PFSK-1 (cell line): ENCODE data around the gene F12.

ENCODE experiments used
- FOXP2 ChIP-seq: optimal IDR thresholded peaks from 2 replicates; pipeline ENCODE3; 2011; ENCODE audit warnings: borderline replicate concordance, control low read depth, inconsistent platforms; ENCODE audit not compliant: insufficient read depth; ENCODE audit errors: extremely low read length, extremely low read depth
- POLR2AphosphoS5 ChIP-seq: IDR thresholded peaks from 2 replicates; pipeline ENCODE4 v1.6.1; 2012; ENCODE audit warnings: low read depth, mild to moderate bottlenecking, control low read depth, low read length, moderate library complexity
- SIN3A ChIP-seq: IDR thresholded peaks from 2 replicates; pipeline ENCODE4 v1.6.1; 2012; ENCODE audit warnings: mild to moderate bottlenecking, low read length, moderate library complexity, borderline replicate concordance; ENCODE audit not compliant: insufficient read depth
- TAF1 ChIP-seq: IDR thresholded peaks from 2 replicates; pipeline ENCODE4 v1.6.1; 2012; ENCODE audit warnings: low read length, control low read depth, borderline replicate concordance; ENCODE audit not compliant: insufficient read depth
- TF ChIP-seq, protein P1 (sequence below), 2 experiments: IDR thresholded peaks; 2 replicates each; pipeline versions ENCODE4 v1.6.1 to v1.8.0; 2011 to 2012; ENCODE audit warnings: low read depth in 2 of 2, low read length in 2 of 2, control low read depth in 1 of 2, inconsistent platforms in 1 of 2, mild to moderate bottlenecking in 1 of 2, moderate library complexity in 1 of 2; ENCODE audit not compliant: insufficient read depth in 1 of 2

F12 gene

DNA sequence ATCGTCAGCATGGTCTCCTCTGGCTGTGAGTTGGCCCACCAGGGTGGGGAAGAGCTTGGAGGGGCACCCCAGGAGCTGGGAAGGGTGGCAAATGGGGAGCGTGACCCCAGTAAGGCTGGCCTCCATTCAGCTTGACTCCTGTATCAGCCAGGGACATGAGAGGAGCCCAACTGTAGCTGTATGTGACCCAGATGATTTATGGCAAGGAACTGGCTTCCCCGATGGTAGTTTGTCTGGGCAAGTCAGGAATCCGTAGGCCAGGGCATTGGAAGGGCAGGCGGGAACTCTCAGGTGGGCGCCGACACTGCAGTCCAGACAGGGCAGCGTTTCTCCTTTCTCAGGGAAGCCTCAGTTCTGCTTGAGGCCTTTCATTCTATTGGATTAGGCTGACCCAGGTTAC, 22.8 kb downstream of the F12 start:
- no peak for TF ChIP-seq POLR2AphosphoS5
- TF ChIP-seq FOXP2 = no peak
- TF ChIP-seq SIN3A = no peak
- TF ChIP-seq, protein P1, sequence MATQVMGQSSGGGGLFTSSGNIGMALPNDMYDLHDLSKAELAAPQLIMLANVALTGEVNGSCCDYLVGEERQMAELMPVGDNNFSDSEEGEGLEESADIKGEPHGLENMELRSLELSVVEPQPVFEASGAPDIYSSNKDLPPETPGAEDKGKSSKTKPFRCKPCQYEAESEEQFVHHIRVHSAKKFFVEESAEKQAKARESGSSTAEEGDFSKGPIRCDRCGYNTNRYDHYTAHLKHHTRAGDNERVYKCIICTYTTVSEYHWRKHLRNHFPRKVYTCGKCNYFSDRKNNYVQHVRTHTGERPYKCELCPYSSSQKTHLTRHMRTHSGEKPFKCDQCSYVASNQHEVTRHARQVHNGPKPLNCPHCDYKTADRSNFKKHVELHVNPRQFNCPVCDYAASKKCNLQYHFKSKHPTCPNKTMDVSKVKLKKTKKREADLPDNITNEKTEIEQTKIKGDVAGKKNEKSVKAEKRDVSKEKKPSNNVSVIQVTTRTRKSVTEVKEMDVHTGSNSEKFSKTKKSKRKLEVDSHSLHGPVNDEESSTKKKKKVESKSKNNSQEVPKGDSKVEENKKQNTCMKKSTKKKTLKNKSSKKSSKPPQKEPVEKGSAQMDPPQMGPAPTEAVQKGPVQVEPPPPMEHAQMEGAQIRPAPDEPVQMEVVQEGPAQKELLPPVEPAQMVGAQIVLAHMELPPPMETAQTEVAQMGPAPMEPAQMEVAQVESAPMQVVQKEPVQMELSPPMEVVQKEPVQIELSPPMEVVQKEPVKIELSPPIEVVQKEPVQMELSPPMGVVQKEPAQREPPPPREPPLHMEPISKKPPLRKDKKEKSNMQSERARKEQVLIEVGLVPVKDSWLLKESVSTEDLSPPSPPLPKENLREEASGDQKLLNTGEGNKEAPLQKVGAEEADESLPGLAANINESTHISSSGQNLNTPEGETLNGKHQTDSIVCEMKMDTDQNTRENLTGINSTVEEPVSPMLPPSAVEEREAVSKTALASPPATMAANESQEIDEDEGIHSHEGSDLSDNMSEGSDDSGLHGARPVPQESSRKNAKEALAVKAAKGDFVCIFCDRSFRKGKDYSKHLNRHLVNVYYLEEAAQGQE (IDR thresholded peaks at IDR 0.05; ENCODE audit: insufficient read depth in 1 of 2, low read depth in 2 of 2, low read length in 2 of 2) = no peak
- no peak for TF ChIP-seq TAF1

DNA sequence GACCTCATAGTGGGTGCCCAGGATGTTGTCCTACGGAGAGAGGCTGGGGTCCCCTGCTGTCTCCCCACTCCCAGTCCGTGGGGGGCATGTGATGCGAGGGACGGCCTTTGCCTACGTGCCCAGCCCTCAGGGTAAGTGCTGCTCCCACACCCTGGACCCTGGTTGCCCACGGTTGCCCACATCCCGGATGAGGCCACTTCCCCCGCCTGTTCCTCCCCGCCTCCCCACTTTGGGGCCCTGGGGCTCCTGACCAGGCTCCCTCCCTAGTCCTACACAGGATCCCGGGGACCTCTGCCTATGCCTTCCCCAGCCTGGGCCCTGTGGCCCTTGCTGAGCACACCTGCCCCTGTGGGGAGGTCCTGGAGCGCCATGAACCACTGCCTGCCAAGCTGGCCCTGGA, 23.6 kb downstream of the F12 start:
- no peak for TF ChIP-seq FOXP2
- TF ChIP-seq, protein P1 (IDR thresholded peaks at IDR 0.05; ENCODE audit: insufficient read depth in 1 of 2, low read depth in 2 of 2, low read length in 2 of 2) = no peak
- no peak for TF ChIP-seq SIN3A
- no peak for TF ChIP-seq POLR2AphosphoS5
- TF ChIP-seq TAF1 = no peak

DNA sequence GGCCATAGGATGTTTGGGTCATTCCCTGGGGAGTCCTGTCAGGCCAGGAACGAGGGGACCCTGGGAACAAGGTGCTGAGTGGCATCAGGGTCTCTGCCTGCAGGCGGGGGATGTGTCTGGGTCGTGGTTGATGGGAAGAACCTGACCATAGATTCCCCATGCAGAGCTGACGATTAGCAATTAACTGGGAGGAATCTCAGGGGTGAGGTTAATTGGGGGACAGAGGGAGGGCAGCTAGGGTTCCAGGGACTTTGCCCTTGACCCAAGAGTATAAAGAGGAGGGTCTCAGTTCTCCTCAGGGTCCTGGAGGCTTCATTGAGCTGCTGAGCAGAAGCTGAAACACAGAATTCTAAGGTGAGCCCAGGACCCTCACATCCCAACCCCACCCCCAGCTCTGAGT, 25.2 kb downstream of the F12 start, which contains the start of gene SLC34A1:
TSS of gene SLC34A1 (plus strand) at position 301 of the 400 bp plus-strand sequence. CDS start 1,308 bp downstream, outside the sequence.
- TF ChIP-seq, protein P1 (IDR thresholded peaks at IDR 0.05; ENCODE audit: insufficient read depth in 1 of 2, low read depth in 2 of 2, low read length in 2 of 2) = no peak
- no peak for TF ChIP-seq SIN3A

DNA sequence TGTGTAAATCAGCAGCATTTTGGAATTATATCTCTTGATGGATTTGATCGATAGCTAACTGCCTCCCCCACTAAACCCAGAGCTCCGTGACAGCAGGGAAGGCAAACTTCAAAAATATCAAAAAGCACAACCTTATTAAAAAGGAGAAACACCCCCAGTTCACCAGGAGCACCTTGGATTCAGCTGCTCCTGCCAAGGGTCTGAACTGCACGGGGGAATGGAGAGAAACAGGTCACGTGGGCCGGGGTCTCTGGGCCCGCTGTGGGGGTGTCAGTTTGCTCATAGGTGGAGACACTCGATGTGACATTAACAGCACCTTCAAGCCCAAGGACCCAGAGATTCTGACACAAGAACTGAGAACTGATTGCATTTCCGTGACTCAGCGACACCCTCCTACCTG, 26.2 kb downstream of the F12 start:
- TF ChIP-seq, protein P1 (IDR thresholded peaks at IDR 0.05; ENCODE audit: insufficient read depth in 1 of 2, low read depth in 2 of 2, low read length in 2 of 2) = no peak
- TF ChIP-seq POLR2AphosphoS5 = no peak
- no peak for TF ChIP-seq SIN3A
- no peak for TF ChIP-seq TAF1
- no peak for TF ChIP-seq FOXP2

DNA sequence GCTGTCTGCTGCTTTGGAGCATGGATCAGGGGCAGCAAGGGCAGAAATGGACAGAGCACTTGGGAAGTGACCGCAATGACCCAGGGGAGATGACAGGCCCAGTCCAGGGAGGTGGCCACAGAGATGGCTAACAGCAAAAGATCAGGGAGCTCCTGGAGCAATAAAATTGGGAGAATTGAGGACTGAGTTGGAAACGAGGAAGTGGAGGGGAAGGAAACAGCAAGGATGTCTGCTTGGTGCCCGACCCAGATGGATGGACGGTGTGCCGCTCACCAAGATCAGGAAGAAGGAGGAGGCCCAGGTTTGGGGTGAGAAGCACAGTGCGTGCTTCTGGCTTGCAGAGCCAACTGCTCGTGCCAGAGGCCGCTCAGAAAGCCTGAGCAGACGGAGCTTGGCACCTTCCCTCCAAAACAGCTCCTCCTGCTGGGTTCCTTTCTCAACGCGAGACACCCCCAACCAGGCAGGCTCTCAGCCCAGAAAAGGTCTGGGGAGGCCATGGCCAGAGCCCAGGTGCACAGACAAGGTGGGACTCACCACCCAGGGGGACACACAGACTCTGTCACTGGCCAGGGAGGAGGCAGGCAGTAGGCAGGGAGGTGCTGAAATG, 26.8 kb downstream of the F12 start:
- TF ChIP-seq POLR2AphosphoS5 (no peak), TAF1 (no peak), SIN3A (no peak), FOXP2 (no peak)
- TF ChIP-seq, protein P1 (IDR thresholded peaks at IDR 0.05; ENCODE audit: insufficient read depth in 1 of 2, low read depth in 2 of 2, low read length in 2 of 2) = no peak
